H9 (cell line): ENCODE data around the gene PRIM2. TPM values are rescaled to one million over a fixed set of nuclear protein-coding genes. Genes with fewer than 3 reads are reported as not detected.
"Not testable (repeated sequence)": the region's sequence is repeated elsewhere in the genome, so short reads cannot be mapped to it uniquely, and the experiment has no call there.

Experiments used
- DNase-seq: peaks from one replicate; pipeline ENCODE4 v3.0.0-alpha.2; 2017
- H2AFZ ChIP-seq: one replicate; pipeline ENCODE4 v1.6.1; 2013; ENCODE audit warnings: mild to moderate bottlenecking, low read length, control low read depth, moderate library complexity
- H2AK5ac ChIP-seq: 2 replicates; pipeline ENCODE4 v1.6.1; 2013; ENCODE audit warnings: low read length, control low read depth, mixed read lengths; ENCODE audit not compliant: insufficient read length
- H2BK120ac ChIP-seq: one replicate; pipeline ENCODE4 v1.6.1; 2013; ENCODE audit warnings: low read depth, mild to moderate bottlenecking, low read length, control low read depth, inconsistent platforms; ENCODE audit not compliant: poor library complexity, severe bottlenecking
- H2BK12ac ChIP-seq: 2 replicates; pipeline ENCODE4 v1.6.1; 2013; ENCODE audit warnings: low read length, control low read depth, mixed read lengths, low read depth; ENCODE audit not compliant: insufficient read length
- H2BK15ac ChIP-seq: 2 replicates; pipeline ENCODE4 v1.6.1; 2013; ENCODE audit warnings: low read depth, low read length, control low read depth
- H2BK20ac ChIP-seq: one replicate; pipeline ENCODE4 v1.6.1; 2013; ENCODE audit warnings: low read depth, mild to moderate bottlenecking, low read length, control low read depth, inconsistent platforms; ENCODE audit not compliant: poor library complexity, severe bottlenecking
- H2BK5ac ChIP-seq: 2 replicates; pipeline ENCODE4 v1.6.1; 2013; ENCODE audit warnings: low read length, control low read depth, mixed read lengths; ENCODE audit not compliant: insufficient read length
- H3K14ac ChIP-seq: 2 replicates; pipeline ENCODE4 v1.6.1; 2013; ENCODE audit warnings: low read length, control low read depth; ENCODE audit not compliant: insufficient read depth
- H3K18ac ChIP-seq: 2 replicates; pipeline ENCODE4 v1.6.1; 2013; ENCODE audit warnings: low read depth, mild to moderate bottlenecking, mixed read lengths, low read length, control low read depth; ENCODE audit not compliant: insufficient read length
- H3K23ac ChIP-seq: 2 replicates; pipeline ENCODE4 v1.6.1; 2013; ENCODE audit warnings: low read length, control low read depth, mixed read lengths, low read depth; ENCODE audit not compliant: insufficient read length
- H3K23me2 ChIP-seq: 2 replicates; pipeline ENCODE4 v1.6.1; 2013; ENCODE audit warnings: low read depth, mild to moderate bottlenecking, mixed read lengths, low read length, control low read depth; ENCODE audit not compliant: insufficient read length, poor library complexity, severe bottlenecking
- H3K27ac ChIP-seq: 2 replicates; pipeline ENCODE4 v1.5.1; 2013; ENCODE audit warnings: low read length, control low read depth, mixed read lengths, low read depth; ENCODE audit not compliant: insufficient read length
- H3K27me3 ChIP-seq: 2 replicates; pipeline ENCODE4 v1.6.1; 2013; ENCODE audit warnings: low read length, control low read depth, inconsistent platforms; ENCODE audit not compliant: insufficient read depth
- H3K4ac ChIP-seq: 2 replicates; pipeline ENCODE4 v1.6.1; 2013; ENCODE audit warnings: low read depth, mild to moderate bottlenecking, control low read depth, inconsistent platforms, low read length, moderate library complexity
- H3K4me1 ChIP-seq: 2 replicates; pipeline ENCODE4 v1.6.1; 2013; ENCODE audit warnings: low read length, control low read depth, inconsistent platforms; ENCODE audit not compliant: insufficient read depth
- H3K4me2 ChIP-seq: 2 replicates; pipeline ENCODE4 v1.6.1; 2013; ENCODE audit warnings: low read length, control low read depth, mixed read lengths; ENCODE audit not compliant: insufficient read length, insufficient read depth
- H3K56ac ChIP-seq: 2 replicates; pipeline ENCODE4 v1.6.1; 2013; ENCODE audit warnings: low read depth, mild to moderate bottlenecking, mixed read lengths, low read length, control low read depth; ENCODE audit not compliant: insufficient read length
- H3K79me1 ChIP-seq: 2 replicates; pipeline ENCODE4 v1.6.1; 2013; ENCODE audit warnings: low read depth, mild to moderate bottlenecking, moderate library complexity, low read length, control low read depth, inconsistent platforms; ENCODE audit not compliant: insufficient read depth, poor library complexity, severe bottlenecking
- H3K79me2 ChIP-seq: 2 replicates; pipeline ENCODE4 v1.6.1; 2013; ENCODE audit warnings: low read length, control low read depth, inconsistent platforms; ENCODE audit not compliant: insufficient read depth
- H3K9ac ChIP-seq: 2 replicates; pipeline ENCODE4 v1.6.1; 2013; ENCODE audit warnings: low read length, control low read depth, mixed read lengths; ENCODE audit not compliant: insufficient read length; ENCODE audit errors: extremely low read depth
- H3K9me3 ChIP-seq: one replicate; pipeline ENCODE4 v1.6.1; 2013; ENCODE audit warnings: low read depth, low read length, inconsistent platforms; ENCODE audit not compliant: control insufficient read depth
- H3T11ph ChIP-seq: one replicate; pipeline ENCODE4 v1.6.1; 2013; ENCODE audit warnings: mild to moderate bottlenecking, low read length, control low read depth, inconsistent platforms
- H4K20me1 ChIP-seq: one replicate; pipeline ENCODE4 v1.6.1; 2013; ENCODE audit not compliant: control insufficient read depth, insufficient read length, insufficient read depth
- H4K5ac ChIP-seq: 2 replicates; pipeline ENCODE4 v1.6.1; 2013; ENCODE audit warnings: low read depth, mild to moderate bottlenecking, mixed read lengths, low read length, control low read depth; ENCODE audit not compliant: insufficient read length
- H4K8ac ChIP-seq: replicated peaks from 2 replicates; pipeline ENCODE4 v1.6.1; 2013; ENCODE audit warnings: low read length, control low read depth, mixed read lengths, low read depth; ENCODE audit not compliant: insufficient read length
- H4K91ac ChIP-seq: 2 replicates; pipeline ENCODE4 v1.6.1; 2013; ENCODE audit warnings: low read depth, mild to moderate bottlenecking, moderate library complexity, mixed read lengths, low read length, control low read depth; ENCODE audit not compliant: insufficient read length
- H3K27ac Mint-ChIP-seq, 3 experiments: 2 replicates in 2 of 3; 3 replicates in 1 of 3; pipeline ENCODE4 v1.8.0; 2020 to 2021; ENCODE audit warnings: mixed read lengths in 3 of 3, mild to moderate bottlenecking in 1 of 3, moderate library complexity in 1 of 3
- H3K27me3 Mint-ChIP-seq: 2 replicates; pipeline ENCODE4 v1.8.0; 2021; ENCODE audit warnings: low read depth, mild to moderate bottlenecking, moderate library complexity, mixed read lengths
- H3K36me3 Mint-ChIP-seq, 3 experiments: 2 replicates in 2 of 3; 3 replicates in 1 of 3; pipeline ENCODE4 v1.8.0; 2020 to 2021; ENCODE audit warnings: low read depth in 3 of 3, mixed read lengths in 3 of 3; ENCODE audit not compliant: insufficient read depth in 1 of 3
- H3K4me1 Mint-ChIP-seq, 2 experiments: 2 replicates each; pipeline ENCODE4 v1.8.0; 2020; ENCODE audit warnings: mixed read lengths in 2 of 2
- H3K4me3 Mint-ChIP-seq, 2 experiments: 2 replicates in 1 of 2; 3 replicates in 1 of 2; pipeline ENCODE4 v1.8.0; 2020 to 2021; ENCODE audit warnings: mild to moderate bottlenecking in 2 of 2, mixed read lengths in 2 of 2, moderate library complexity in 1 of 2
- H3K9me3 Mint-ChIP-seq, 2 experiments: 2 replicates in 1 of 2; 3 replicates in 1 of 2; pipeline ENCODE4 v1.8.0; 2020; ENCODE audit warnings: mild to moderate bottlenecking in 2 of 2, mixed read lengths in 2 of 2, moderate library complexity in 1 of 2
- CTCF ChIP-seq: fragments of 200-600 bp; sonication (generic); conservative IDR thresholded peaks from 3 replicates; pipeline ENCODE4 v1.8.0; 2021; ENCODE audit warnings: antibody characterized with exemption, mild to moderate bottlenecking
- WGBS: extraction: QIAGEN DNeasy Blood & Tissue Kit; methylation state at CpG from one replicate; pipeline ENCODE4 v1.1.7; 2013; ENCODE audit warnings: missing lambda C conversion rate, low lambda C conversion rate, mixed read lengths; ENCODE audit not compliant: insufficient read length; ENCODE audit errors: extremely low coverage; 5-methylcytosine and 5-hydroxymethylcytosine counted together
- total RNA-seq: library from RNA; stranded (reverse); gene quantifications from 2 replicates; pipeline ENCODE4 v1.2.1, GENCODE V29; 2021

Gene PRIM2
- total RNA-seq, 1 experiment from 2014 or later = 43.0 TPM

GRCh38 chr6:57423468-57423867, 106.0 kb downstream of the PRIM2 start:
- Histone ChIP-seq H3K4ac (no peak overlapping the region), H2BK15ac (no peak overlapping the region), H3K79me1 (no peaks in the 10 kb centered on the region), H3K18ac (no peak overlapping the region), H2BK120ac (no peak overlapping the region), H2AFZ (no peak overlapping the region), H3K27me3 (no peaks in the 10 kb centered on the region), H3K9ac (no peak overlapping the region), H3K23ac (no peak overlapping the region), H3K27ac (peak overlapping the region; percentile 59), H3K56ac (no peak overlapping the region), H2AK5ac (no peak overlapping the region), H4K5ac (no peak overlapping the region), H3T11ph (no peak overlapping the region), H3K79me2 (no peaks in the 10 kb centered on the region), H3K14ac (no peak overlapping the region; the same call in 1 of the 2 replicates), H4K20me1 (no peaks in the 10 kb centered on the region), H4K91ac (no peak overlapping the region), H3K9me3 (no peaks in the 10 kb centered on the region), H2BK20ac (no peak overlapping the region), H3K4me2 (peak overlapping the region; percentile 20), H2BK12ac (no peak overlapping the region), H2BK5ac (no peak overlapping the region), H4K8ac (no peak overlapping the region), H3K4me1 (peaks cover 4% of the 10 kb centered on the region; the same call in 1 of the 2 replicates), H3K23me2 (no peaks in the 10 kb centered on the region)
- no peak for TF ChIP-seq CTCF
- H3K36me3 Mint-ChIP-seq = peaks cover 0 to 4% (median 0%) of the 10 kb centered on the region in 3 experiments; a peak in 3 of 7 replicates
- H3K9me3 Mint-ChIP-seq = no peaks in the 10 kb centered on the region
- peak overlapping the region; percentile 7 to 61; a peak in 4 of 5 replicates for H3K4me3 Mint-ChIP-seq
- no CpG with 5 or more reads among the region's 5 CpGs for WGBS
- DNase-seq = peak; percentile 69
- no peaks in the 10 kb centered on the region for H3K27me3 Mint-ChIP-seq
- H3K4me1 Mint-ChIP-seq = peaks cover 51% of the 10 kb centered on the region in 2 experiments
- peak overlapping the region; percentile 93 to 99 (median 99) for H3K27ac Mint-ChIP-seq

DNA sequence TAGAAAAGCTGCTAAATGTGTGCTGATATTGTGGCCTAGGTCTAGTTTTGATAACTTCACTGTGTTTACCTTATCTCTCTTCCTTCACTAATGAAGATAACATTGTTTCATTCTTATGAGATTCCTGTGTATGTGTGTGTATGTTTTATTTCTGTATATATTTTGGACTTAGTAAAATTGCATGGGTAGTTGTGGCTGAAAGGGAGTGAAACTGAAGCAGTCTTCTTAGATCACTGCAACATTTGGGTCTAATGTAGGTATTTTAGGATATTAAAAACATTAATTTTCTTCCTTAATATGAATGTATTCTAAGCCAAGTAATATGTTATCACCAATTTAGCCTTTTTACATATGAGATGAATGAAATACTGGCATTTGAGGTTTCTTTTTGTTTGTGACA, 114.3 kb downstream of the PRIM2 start:
- not testable (repeated sequence) for H3K9ac ChIP-seq

More for the DNA sequence above, 114.3 kb downstream of the PRIM2 start:
- H2AK5ac ChIP-seq, H3K9me3 Mint-ChIP-seq, H4K20me1 ChIP-seq, H3K9me3 ChIP-seq, DNase-seq, H3K27me3 ChIP-seq, H3K4me3 Mint-ChIP-seq, H2BK15ac ChIP-seq, H3K4ac ChIP-seq, H3K27me3 Mint-ChIP-seq, H2BK20ac ChIP-seq, H3K79me2 ChIP-seq, H4K5ac ChIP-seq, H4K91ac ChIP-seq, H2BK5ac ChIP-seq, H3T11ph ChIP-seq, H3K79me1 ChIP-seq, H3K14ac ChIP-seq, H3K23me2 ChIP-seq, H3K56ac ChIP-seq, H2AFZ ChIP-seq, H2BK12ac ChIP-seq, H3K4me1 ChIP-seq, H3K4me2 ChIP-seq, H3K27ac ChIP-seq, H3K36me3 Mint-ChIP-seq, H3K23ac ChIP-seq, H3K18ac ChIP-seq, H4K8ac ChIP-seq, H2BK120ac ChIP-seq: not testable (repeated sequence)
- peak overlapping the region; percentile 13 to 97 (median 36); a peak in 5 of 7 replicates for H3K27ac Mint-ChIP-seq
- peaks cover 17 to 37% of the 10 kb centered on the region in 2 experiments for H3K4me1 Mint-ChIP-seq
